Placental pericyte (primary cell): ENCODE results near the gene SERINC4. TPM values are rescaled to one million over a fixed set of nuclear protein-coding genes. Genes with fewer than 3 reads are reported as not detected.

Experiments used
- small RNA-seq: library from RNA; depleted of rRNA; stranded (forward); fragments of <200 nt; gene quantifications from one replicate; pipeline ENCODE3, GENCODE V24; 2012; ENCODE audit warnings: low replicate concordance
- total RNA-seq: library from RNA; depleted of rRNA; stranded (reverse); fragments of >200 nt; gene quantifications from 2 replicates; pipeline ENCODE4 v1.2.3, GENCODE V29; 2012

SERINC4 gene
- total RNA-seq: not detected in 2 replicates

GRCh38 chr15:43799945-43800285 is at the start of gene SERINC4:
TSS of gene SERINC4 (minus strand) at chr15:43800220. CDS start at chr15:43799986, 234 bp downstream.

GRCh38 chr15:43826508-43827341 is 26.7 kb upstream of the SERINC4 start, which contains the start of gene WDR76:
TSS of gene WDR76 (plus strand) at chr15:43827002. CDS start at chr15:43827033, 31 bp downstream.

GRCh38 chr15:43824302-43825246 is 24.6 kb upstream of the SERINC4 start, which contains the start of gene MFAP1:
TSS of gene MFAP1 (minus strand) at chr15:43824690. CDS start at chr15:43824569, 121 bp downstream.

GRCh38 chr15:43800286-43801141 is 494 bp upstream of the SERINC4 start, which contains the start of gene HYPK:
TSS of gene HYPK (plus strand) at chr15:43800599. CDS start at chr15:43800623, 24 bp downstream.

GRCh38 chr15:43791993-43792760 is 7.8 kb downstream of the SERINC4 start, which contains the start of gene SERF2:
TSS of gene SERF2 (plus strand) at chr15:43792320. CDS start at chr15:43792377, 57 bp downstream.

GRCh38 chr15:43776718-43777266 is 23.2 kb downstream of the SERINC4 start, which contains the start of gene ELL3:
TSS of gene ELL3 (minus strand) at chr15:43776966. CDS start at chr15:43776901, 65 bp downstream.

GRCh38 chr15:43746245-43746902 is 53.6 kb downstream of the SERINC4 start, which contains the start of gene PDIA3:
TSS of gene PDIA3 (plus strand) at chr15:43746438. CDS start at chr15:43746540, 102 bp downstream.

Small RNA genes lying within 50 kb of the gene (small RNA-seq; reads per million reads assigned to genes)
- not detected for gene MIR1282

Other genes with a start within 250 kb of the SERINC4 start
- gene PPIP5K1, start 210.0 kb downstream of the SERINC4 start, total RNA-seq: 10.7 and 26.7 TPM in 2 replicates
- gene CKMT1B, start 206.2 kb downstream of the SERINC4 start, total RNA-seq: not detected in 2 replicates
- under 0.01 TPM in 1 of 2 replicates, not detected in the other for gene STRC, start 181.4 kb downstream of the SERINC4 start, total RNA-seq
- 0.72 and 1.5 TPM in 2 replicates for gene CATSPER2, start 151.4 kb downstream of the SERINC4 start, total RNA-seq
- not detected in 2 replicates for gene CKMT1A, start 106.4 kb downstream of the SERINC4 start, total RNA-seq
- gene PDIA3, start 53.8 kb downstream of the SERINC4 start, total RNA-seq: 140 and 471 TPM in 2 replicates
- gene ELL3, start 23.3 kb downstream of the SERINC4 start, total RNA-seq: 0.44 and 1.1 TPM in 2 replicates
- gene SERF2, start 7.9 kb downstream of the SERINC4 start, total RNA-seq: 322 and 682 TPM in 2 replicates
- 6.8 and 7.0 TPM in 2 replicates for gene HYPK, start 379 bp upstream of the SERINC4 start, total RNA-seq
- gene MFAP1, start 24.5 kb upstream of the SERINC4 start, total RNA-seq: 10.7 and 21.2 TPM in 2 replicates
- 1.5 and 25.2 TPM in 2 replicates for gene WDR76, start 26.8 kb upstream of the SERINC4 start, total RNA-seq